ENCODE data around the gene CFAP47. TPM values are rescaled to one million over a fixed set of nuclear protein-coding genes. Genes with fewer than 3 reads are reported as not detected.
"Not testable (repeated sequence)": the region's sequence is repeated elsewhere in the genome, so short reads cannot be mapped to it uniquely, and the experiment has no call there.

The CFAP47 gene, protein sequence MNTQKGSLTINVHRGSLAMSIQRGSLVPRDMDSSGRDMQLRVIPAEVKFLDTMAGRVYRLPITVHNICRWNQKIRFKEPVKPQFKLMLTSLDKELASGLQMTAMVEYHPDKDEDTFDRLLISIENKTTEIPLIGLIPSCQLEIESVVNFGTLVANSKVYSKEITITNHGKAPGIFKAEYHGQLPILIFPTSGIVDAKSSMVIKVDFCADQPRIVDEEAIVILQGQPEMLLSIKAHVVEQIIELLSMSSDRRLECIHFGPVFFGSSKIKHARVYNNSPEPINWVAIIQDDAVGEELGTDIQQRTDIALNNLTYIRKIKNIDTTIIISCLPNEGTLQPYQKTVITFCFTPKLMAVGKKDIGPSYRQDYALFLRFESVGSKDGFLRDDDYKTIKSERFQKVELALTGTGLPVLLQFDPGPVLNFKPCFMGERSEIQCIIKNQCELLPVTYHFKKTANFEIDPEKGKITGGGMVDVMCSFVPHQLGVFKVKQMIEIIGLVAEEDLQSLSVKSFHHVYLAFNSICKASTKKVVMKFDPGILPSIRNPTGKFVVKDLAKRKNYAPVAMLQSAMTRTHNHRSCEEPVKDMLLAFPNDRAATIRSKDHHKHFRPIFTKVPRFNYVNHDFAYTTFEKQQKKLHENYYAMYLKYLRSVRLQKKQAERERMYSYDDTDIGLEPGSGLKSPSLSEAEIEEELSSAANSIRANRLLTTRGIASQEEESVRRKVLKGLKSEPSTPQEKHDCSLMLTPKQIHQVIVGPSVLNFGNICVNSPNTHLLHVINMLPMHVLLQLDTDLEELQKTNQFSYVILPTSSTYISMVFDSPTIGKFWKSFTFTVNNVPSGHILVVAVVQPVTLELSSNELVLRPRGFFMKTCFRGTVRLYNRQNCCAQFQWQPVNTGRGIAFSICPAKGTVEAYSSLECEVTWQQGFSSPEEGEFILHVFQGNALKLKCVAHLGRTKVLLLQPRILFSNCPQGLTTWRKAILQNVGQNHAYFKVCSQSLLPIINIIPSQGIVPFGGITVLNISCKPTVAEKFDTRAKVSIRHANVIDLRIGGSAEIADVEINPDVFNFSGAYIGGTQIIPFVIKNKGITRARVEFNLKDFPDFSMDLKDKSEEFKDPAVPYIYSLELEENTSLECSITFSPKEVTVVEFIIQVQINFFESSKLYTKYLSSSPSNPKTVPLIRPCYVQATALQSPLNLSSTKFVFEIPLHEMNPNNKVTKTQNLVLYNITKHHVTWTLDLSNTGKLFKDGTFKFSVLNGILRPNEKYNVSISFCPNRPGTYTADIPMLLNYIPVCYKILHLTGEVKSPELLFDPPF (N-terminal part only)
- polyA plus RNA-seq (2012; ENCODE audit: insufficient read depth, insufficient read length, low read depth): 0.05 TPM

DNA sequence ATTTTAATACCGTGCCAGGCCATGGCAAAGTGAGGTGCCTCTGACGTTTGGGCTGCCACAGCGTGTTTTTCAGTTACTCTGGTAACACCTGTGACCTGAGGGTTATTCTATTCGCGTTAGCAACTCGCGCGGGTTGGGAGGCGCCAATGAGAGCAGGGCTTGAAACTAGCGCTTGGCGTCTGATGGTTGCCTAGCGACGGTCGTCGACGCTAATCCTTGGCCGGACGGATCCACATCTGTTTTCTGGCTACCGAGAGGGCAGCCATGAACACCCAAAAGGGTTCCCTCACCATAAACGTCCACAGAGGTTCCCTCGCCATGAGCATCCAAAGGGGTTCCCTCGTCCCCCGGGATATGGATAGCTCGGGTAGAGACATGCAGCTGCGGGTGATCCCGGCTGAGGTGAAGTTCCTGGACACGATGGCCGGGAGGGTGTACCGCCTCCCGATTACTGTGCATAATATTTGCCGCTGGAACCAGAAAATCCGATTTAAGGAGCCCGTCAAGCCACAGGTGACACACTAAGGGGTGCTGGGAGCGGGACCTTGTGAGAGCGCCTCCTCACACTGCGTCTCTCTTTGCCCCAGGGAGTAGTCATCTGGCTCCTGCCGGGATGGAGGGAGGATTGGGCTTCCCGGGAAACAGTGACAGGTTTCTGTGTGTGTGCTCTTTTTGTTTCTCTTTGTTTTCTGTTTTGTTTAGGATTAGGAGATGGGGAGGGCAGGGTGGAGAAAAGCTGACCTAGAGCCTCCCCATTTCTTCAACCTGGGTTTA lies at the start of gene CFAP47:
CFAP47 (plus strand) TSS at position 199 of the 774 bp plus-strand sequence; CDS start at position 265, 66 bp downstream.
- H3K36me3 ChIP-seq: no peaks in the 10 kb centered on the region
- TF ChIP-seq, protein P1, sequence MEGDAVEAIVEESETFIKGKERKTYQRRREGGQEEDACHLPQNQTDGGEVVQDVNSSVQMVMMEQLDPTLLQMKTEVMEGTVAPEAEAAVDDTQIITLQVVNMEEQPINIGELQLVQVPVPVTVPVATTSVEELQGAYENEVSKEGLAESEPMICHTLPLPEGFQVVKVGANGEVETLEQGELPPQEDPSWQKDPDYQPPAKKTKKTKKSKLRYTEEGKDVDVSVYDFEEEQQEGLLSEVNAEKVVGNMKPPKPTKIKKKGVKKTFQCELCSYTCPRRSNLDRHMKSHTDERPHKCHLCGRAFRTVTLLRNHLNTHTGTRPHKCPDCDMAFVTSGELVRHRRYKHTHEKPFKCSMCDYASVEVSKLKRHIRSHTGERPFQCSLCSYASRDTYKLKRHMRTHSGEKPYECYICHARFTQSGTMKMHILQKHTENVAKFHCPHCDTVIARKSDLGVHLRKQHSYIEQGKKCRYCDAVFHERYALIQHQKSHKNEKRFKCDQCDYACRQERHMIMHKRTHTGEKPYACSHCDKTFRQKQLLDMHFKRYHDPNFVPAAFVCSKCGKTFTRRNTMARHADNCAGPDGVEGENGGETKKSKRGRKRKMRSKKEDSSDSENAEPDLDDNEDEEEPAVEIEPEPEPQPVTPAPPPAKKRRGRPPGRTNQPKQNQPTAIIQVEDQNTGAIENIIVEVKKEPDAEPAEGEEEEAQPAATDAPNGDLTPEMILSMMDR (IDR thresholded peaks at IDR 0.05; ENCODE audit: low read depth, low read length): no peak
- H3K4me3 ChIP-seq (ENCODE audit: low read depth, low read length): peak within 1 kb of the TSS; percentile 70
- DNase-seq: peak; percentile 71
- H3K4me1 ChIP-seq: no peaks in the 10 kb centered on the region
- no peaks in the 10 kb centered on the region for H3K9me3 ChIP-seq
- H3K27me3 ChIP-seq: no peaks in the 10 kb centered on the region

- H3K4me3 ChIP-seq (ENCODE audit: low read depth, low read length): no peak overlapping the region
- DNase-seq: no peak
- TF ChIP-seq, protein P1 (IDR thresholded peaks at IDR 0.05; ENCODE audit: low read depth, low read length): no peak
- H3K4me1 ChIP-seq: no peaks in the 10 kb centered on the region
- H3K36me3 ChIP-seq: no peaks in the 10 kb centered on the region
- no peaks in the 10 kb centered on the region for H3K27me3 ChIP-seq
- no peaks in the 10 kb centered on the region for H3K9me3 ChIP-seq
Measured at GRCh38 chrX:35880601-35881000, 38.9 kb upstream of the CFAP47 start.

DNA sequence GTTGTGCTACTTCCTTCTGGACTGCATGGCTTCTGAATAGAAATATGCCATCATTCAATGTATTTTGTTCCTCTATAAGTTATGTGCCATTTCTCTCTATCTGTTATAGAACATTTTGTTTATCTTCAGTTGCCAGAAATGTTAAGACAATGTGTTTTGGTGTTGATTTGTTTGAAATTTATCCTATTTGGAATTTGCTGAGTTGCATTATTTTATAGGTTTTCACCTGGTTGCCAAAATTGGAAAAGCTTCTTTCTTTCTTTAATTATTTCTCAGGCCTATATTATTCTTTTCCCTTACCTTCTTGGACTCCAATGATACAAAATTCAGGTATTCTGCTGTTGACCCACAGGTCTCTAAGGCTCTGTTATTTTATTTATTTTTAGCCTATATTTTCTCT lies 33.4 kb upstream of the CFAP47 start:
- DNase-seq: no peak
- Histone ChIP-seq H3K9me3 (no peaks in the 10 kb centered on the region), H3K36me3 (no peaks in the 10 kb centered on the region), H3K4me3 (ENCODE audit: low read depth, low read length) (no peak overlapping the region), H3K27me3 (no peaks in the 10 kb centered on the region), H3K4me1 (no peaks in the 10 kb centered on the region)
- TF ChIP-seq, protein P1 (IDR thresholded peaks at IDR 0.05; ENCODE audit: low read depth, low read length): no peak

DNA sequence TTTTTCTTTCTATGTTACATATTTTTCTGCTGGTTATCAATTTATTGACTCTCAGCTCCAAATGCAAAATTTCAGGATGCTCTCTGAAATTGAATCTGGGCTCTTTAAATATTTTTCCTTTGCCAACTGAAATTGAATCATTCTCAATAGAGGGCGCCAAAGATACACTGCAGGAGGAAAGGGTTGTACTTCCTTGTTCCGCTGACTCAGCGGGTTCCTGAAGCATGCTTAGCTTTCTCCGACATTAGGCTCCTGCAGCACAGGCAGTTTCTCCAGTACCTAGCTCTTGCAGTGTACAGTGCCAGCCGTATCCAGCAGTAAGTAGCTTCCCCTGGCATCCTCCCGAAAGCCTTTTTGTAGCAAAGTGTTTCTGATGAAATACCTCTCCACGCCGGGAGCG lies 28.8 kb upstream of the CFAP47 start:
- peak; percentile 64 for DNase-seq
- no peaks in the 10 kb centered on the region for H3K4me1 ChIP-seq
- no peak overlapping the region for H3K4me3 ChIP-seq (ENCODE audit: low read depth, low read length)
- H3K27me3 ChIP-seq: no peaks in the 10 kb centered on the region
- TF ChIP-seq, protein P1 (IDR thresholded peaks at IDR 0.05; ENCODE audit: low read depth, low read length): peak; percentile 74
- H3K9me3 ChIP-seq: no peaks in the 10 kb centered on the region
- H3K36me3 ChIP-seq: no peaks in the 10 kb centered on the region

DNA sequence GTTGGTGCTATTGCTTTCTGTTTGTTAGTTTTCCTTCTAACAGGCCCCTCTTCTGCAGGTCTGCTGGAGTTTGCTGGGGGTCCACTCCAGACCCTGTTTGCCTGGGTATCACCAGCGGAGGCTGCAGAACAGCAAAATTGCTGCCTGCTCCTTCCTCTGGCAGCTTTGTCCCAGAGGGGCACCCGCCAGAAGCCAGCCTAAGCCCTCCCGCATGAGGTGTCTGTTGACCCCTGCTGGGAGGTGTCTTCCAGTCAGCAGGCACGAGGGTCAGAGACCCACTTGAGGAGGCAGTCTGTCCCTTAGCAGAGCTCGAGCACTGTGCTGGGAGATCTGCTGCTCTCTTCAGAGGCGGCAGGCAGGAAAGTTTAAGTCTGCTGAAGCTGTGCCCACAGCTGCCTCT lies 67.3 kb downstream of the CFAP47 start:
- H3K36me3 ChIP-seq; DNase-seq; H3K4me3 ChIP-seq (ENCODE audit: low read depth, low read length); H3K27me3 ChIP-seq; H3K4me1 ChIP-seq; H3K9me3 ChIP-seq: not testable (repeated sequence)
